OCI-LY1 (cell line): ENCODE measurements around the gene PLXNA1.

ENCODE experiments used
- EZH2 ChIP-seq: fragments of 200-600 bp; sonication (generic), shearing (Covaris generic); IDR thresholded peaks from 2 replicates; pipeline ENCODE4 v1.8.0; 2017; ENCODE audit warnings: borderline replicate concordance, mixed run types, mild to moderate bottlenecking, antibody characterized with exemption, low read length, moderate library complexity, mixed read lengths
- TF ChIP-seq, protein P1 (sequence below): fragments of 200-600 bp; sonication (generic), shearing (Covaris generic); IDR thresholded peaks from 2 replicates; pipeline ENCODE4 v1.5.1; 2017; ENCODE audit warnings: mild to moderate bottlenecking, antibody characterized with exemption, low read length, moderate library complexity, mixed read lengths

DNA sequence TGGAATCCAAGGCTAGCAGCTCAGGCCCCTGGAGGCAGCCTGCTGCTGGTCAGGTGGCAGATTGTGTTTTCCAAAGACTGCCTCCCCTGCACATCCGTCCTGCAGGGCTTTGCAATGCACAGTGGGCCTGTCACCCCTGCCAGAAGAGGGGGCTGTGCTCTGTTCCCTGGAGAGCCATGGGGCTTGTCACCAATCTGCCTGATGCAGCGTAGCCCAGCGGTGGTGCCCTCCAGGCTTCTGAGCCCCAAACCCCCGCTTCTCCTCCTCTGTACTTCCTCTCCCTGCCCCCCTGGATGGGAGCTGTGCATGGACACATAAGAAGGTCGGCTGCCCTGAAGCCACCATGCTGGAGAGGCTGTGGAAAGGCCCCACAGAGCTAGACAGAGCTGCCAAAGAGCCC lies 10.0 kb upstream of the PLXNA1 start:
- TF ChIP-seq, protein P1, sequence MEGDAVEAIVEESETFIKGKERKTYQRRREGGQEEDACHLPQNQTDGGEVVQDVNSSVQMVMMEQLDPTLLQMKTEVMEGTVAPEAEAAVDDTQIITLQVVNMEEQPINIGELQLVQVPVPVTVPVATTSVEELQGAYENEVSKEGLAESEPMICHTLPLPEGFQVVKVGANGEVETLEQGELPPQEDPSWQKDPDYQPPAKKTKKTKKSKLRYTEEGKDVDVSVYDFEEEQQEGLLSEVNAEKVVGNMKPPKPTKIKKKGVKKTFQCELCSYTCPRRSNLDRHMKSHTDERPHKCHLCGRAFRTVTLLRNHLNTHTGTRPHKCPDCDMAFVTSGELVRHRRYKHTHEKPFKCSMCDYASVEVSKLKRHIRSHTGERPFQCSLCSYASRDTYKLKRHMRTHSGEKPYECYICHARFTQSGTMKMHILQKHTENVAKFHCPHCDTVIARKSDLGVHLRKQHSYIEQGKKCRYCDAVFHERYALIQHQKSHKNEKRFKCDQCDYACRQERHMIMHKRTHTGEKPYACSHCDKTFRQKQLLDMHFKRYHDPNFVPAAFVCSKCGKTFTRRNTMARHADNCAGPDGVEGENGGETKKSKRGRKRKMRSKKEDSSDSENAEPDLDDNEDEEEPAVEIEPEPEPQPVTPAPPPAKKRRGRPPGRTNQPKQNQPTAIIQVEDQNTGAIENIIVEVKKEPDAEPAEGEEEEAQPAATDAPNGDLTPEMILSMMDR, result peak; percentile 15; the same call in 1 of the 2 replicates
- no peak for TF ChIP-seq EZH2
